ENCODE results near the gene CHI3L2. TPM values are rescaled to one million over a fixed set of nuclear protein-coding genes. Genes with fewer than 3 reads are reported as not detected.

CHI3L2 gene
- total RNA-seq, 1 experiment from 2014 or later, result 0.77 TPM

DNA sequence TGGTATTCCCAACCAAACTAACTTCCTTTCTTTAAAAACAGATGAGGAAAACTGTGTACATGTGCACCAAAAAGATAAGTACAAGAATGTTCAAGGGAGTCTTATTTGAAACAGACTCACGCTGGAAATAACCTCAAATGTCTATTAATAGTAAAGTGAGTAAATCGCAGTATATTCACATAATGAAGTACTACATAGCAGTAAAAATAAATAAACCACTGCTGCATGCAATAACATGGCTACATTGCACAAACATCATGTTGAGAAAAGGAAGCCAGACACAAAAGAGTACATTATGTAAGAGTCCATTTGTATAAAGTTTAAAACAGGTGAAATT lies 21.8 kb upstream of the CHI3L2 start:
- no peaks in the 10 kb centered on the region; the same call in 1 of the 2 replicates for H3K36me3 ChIP-seq (ENCODE audit: control insufficient read depth, insufficient read depth, low read length)
- CTCF ChIA-PET, result no interaction called here
- H3K4me3 ChIP-seq (ENCODE audit: low read depth in 2 of 2, low read length in 2 of 2), result no peak overlapping the region
- H3K9me3 ChIP-seq (ENCODE audit: control insufficient read depth, insufficient read depth, low read depth, low read length), result no peaks in the 10 kb centered on the region
- intact Hi-C loops (cut with micrococcal nuclease; ENCODE audit: unreplicated experiment) (no loop called here), in situ Hi-C loops (cut with HindIII; ENCODE audit: low pct_unique_long_range_greater_than_20kb, low sequenced_read_pairs) (no loop called here)
- DNase-seq (ENCODE audit: low read depth, low spot score) (no peak), ATAC-seq (no peak)
- BruUV-seq (replicated peaks), result no TSS peak
- peaks cover 2% of the 10 kb centered on the region; the same call in 1 of the 2 replicates for H3K27me3 ChIP-seq (ENCODE audit: control insufficient read depth, insufficient read depth, low read length)
- POLR2A ChIA-PET, result no interaction called here
- H3K4me1 ChIP-seq (ENCODE audit: control insufficient read depth, insufficient read depth, low read length), result no peaks in the 10 kb centered on the region
- no peak overlapping the region for H3K27ac ChIP-seq (ENCODE audit: low read length)
- TF ChIP-seq SIN3A (IDR thresholded peaks at IDR 0.05; ENCODE audit: borderline replicate concordance, insufficient read depth, low read depth, low read length), result no peak
- TF ChIP-seq POLR2AphosphoS5 (IDR thresholded peaks at IDR 0.05; ENCODE audit: low read depth, low read length), result no peak
- TF ChIP-seq, protein P1, sequence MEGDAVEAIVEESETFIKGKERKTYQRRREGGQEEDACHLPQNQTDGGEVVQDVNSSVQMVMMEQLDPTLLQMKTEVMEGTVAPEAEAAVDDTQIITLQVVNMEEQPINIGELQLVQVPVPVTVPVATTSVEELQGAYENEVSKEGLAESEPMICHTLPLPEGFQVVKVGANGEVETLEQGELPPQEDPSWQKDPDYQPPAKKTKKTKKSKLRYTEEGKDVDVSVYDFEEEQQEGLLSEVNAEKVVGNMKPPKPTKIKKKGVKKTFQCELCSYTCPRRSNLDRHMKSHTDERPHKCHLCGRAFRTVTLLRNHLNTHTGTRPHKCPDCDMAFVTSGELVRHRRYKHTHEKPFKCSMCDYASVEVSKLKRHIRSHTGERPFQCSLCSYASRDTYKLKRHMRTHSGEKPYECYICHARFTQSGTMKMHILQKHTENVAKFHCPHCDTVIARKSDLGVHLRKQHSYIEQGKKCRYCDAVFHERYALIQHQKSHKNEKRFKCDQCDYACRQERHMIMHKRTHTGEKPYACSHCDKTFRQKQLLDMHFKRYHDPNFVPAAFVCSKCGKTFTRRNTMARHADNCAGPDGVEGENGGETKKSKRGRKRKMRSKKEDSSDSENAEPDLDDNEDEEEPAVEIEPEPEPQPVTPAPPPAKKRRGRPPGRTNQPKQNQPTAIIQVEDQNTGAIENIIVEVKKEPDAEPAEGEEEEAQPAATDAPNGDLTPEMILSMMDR (IDR thresholded peaks at IDR 0.05), result no peak
- TF ChIP-seq, protein P2, sequence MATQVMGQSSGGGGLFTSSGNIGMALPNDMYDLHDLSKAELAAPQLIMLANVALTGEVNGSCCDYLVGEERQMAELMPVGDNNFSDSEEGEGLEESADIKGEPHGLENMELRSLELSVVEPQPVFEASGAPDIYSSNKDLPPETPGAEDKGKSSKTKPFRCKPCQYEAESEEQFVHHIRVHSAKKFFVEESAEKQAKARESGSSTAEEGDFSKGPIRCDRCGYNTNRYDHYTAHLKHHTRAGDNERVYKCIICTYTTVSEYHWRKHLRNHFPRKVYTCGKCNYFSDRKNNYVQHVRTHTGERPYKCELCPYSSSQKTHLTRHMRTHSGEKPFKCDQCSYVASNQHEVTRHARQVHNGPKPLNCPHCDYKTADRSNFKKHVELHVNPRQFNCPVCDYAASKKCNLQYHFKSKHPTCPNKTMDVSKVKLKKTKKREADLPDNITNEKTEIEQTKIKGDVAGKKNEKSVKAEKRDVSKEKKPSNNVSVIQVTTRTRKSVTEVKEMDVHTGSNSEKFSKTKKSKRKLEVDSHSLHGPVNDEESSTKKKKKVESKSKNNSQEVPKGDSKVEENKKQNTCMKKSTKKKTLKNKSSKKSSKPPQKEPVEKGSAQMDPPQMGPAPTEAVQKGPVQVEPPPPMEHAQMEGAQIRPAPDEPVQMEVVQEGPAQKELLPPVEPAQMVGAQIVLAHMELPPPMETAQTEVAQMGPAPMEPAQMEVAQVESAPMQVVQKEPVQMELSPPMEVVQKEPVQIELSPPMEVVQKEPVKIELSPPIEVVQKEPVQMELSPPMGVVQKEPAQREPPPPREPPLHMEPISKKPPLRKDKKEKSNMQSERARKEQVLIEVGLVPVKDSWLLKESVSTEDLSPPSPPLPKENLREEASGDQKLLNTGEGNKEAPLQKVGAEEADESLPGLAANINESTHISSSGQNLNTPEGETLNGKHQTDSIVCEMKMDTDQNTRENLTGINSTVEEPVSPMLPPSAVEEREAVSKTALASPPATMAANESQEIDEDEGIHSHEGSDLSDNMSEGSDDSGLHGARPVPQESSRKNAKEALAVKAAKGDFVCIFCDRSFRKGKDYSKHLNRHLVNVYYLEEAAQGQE (IDR thresholded peaks at IDR 0.05; ENCODE audit: insufficient read depth in 1 of 2, low read depth in 2 of 2, low read length in 1 of 2), result no peak
- TF ChIP-seq TCF7L2 (IDR thresholded peaks at IDR 0.05; ENCODE audit: low read depth, low read length), result no peak

DNA sequence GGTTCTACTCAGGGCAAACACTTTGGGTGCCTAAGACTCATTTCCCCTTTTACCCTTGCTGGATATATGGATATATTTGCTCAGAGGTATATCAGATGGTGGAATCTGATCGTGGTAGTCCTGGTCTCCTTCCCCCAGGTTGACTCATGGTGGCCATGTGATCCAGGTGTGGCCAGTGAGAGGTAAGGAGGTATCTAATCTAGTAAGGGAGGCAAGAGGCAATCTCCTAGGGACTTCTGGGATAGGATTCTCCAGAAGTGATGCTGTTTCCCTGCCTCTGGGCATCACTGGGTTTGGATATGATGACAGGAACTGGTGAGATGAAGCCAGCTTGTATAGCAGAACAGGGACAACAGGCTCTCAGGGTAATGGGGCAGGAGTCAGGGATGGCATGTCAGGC lies 18.6 kb upstream of the CHI3L2 start:
- ChIA-PET POLR2A (no interaction called here), CTCF (interaction anchor here (0.6 kb wide), 1 partner anchor 12 kb away, joined by 7 read pairs; no protein-coding TSS in a partner anchor)
- Histone ChIP-seq H3K27me3 (ENCODE audit: control insufficient read depth, insufficient read depth, low read length) (peaks cover 2% of the 10 kb centered on the region; the same call in 1 of the 2 replicates), H3K4me3 (ENCODE audit: low read depth in 2 of 2, low read length in 2 of 2) (no peak overlapping the region), H3K36me3 (ENCODE audit: control insufficient read depth, insufficient read depth, low read length) (no peaks in the 10 kb centered on the region), H3K9me3 (ENCODE audit: control insufficient read depth, insufficient read depth, low read depth, low read length) (no peaks in the 10 kb centered on the region), H3K4me1 (ENCODE audit: control insufficient read depth, insufficient read depth, low read length) (no peaks in the 10 kb centered on the region), H3K27ac (ENCODE audit: low read length) (no peak overlapping the region)
- BruUV-seq (replicated peaks), result no TSS peak
- no peak for TF ChIP-seq TCF7L2 (IDR thresholded peaks at IDR 0.05; ENCODE audit: low read depth, low read length)
- TF ChIP-seq, protein P2 (IDR thresholded peaks at IDR 0.05; ENCODE audit: insufficient read depth in 1 of 2, low read depth in 2 of 2, low read length in 1 of 2), result no peak
- TF ChIP-seq POLR2AphosphoS5 (IDR thresholded peaks at IDR 0.05; ENCODE audit: low read depth, low read length), result no peak
- TF ChIP-seq, protein P1 (IDR thresholded peaks at IDR 0.05), result no peak
- no peak for TF ChIP-seq SIN3A (IDR thresholded peaks at IDR 0.05; ENCODE audit: borderline replicate concordance, insufficient read depth, low read depth, low read length)
- intact Hi-C loops (cut with micrococcal nuclease; ENCODE audit: unreplicated experiment), result no loop called here
- in situ Hi-C loops (cut with HindIII; ENCODE audit: low pct_unique_long_range_greater_than_20kb, low sequenced_read_pairs), result no loop called here
- DNase-seq (ENCODE audit: low read depth, low spot score) (no peak), ATAC-seq (no peak)

Measured in Panc1 (cell line).